NB4 (cell line): ENCODE results near the gene ECE1.

ENCODE experiments used
- DNase-seq: peaks from one replicate; pipeline ENCODE4 v3.0.0; 2010; ENCODE audit warnings: low read depth
- H3K4me3 ChIP-seq: one replicate; pipeline ENCODE4 v1.5.1; 2011; ENCODE audit warnings: mild to moderate bottlenecking, low read depth, low read length, moderate library complexity
- CTCF ChIP-seq: IDR thresholded peaks from one replicate; pipeline ENCODE4 v1.5.1; 2012; ENCODE audit warnings: low read depth, low read length
- MAX ChIP-seq: IDR thresholded peaks from 2 replicates; pipeline ENCODE4 v1.6.1; 2011; ENCODE audit warnings: low read depth, low read length
- MYC ChIP-seq: IDR thresholded peaks from 2 replicates; pipeline ENCODE4 v1.6.1; 2011; ENCODE audit warnings: low read depth, low read length
- POLR2A ChIP-seq: IDR thresholded peaks from 2 replicates; pipeline ENCODE4 v1.6.1; 2011; ENCODE audit warnings: mild to moderate bottlenecking; ENCODE audit not compliant: insufficient read length; ENCODE audit errors: extremely low read depth

Gene ECE1

GRCh38 chr1:21289700-21290545 lies at the start of gene ECE1:
TSS of gene ECE1 (minus strand) at chr1:21290463. CDS start at chr1:21290414, 49 bp downstream.
- TF ChIP-seq POLR2A (no peak), MYC (no peak), MAX (no peak), CTCF (no peak)
- no peak within 1 kb of the TSS for H3K4me3 ChIP-seq
- DNase-seq, result peak; percentile 40

- H3K4me3 ChIP-seq, result no peak overlapping the region
- TF ChIP-seq MYC (no peak), CTCF (no peak), MAX (no peak), POLR2A (no peak)
- DNase-seq, result no peak
Observed at GRCh38 chr1:21339356-21340229, 49.3 kb upstream of the ECE1 start.

- H3K4me3 ChIP-seq, result no peak overlapping the region
Observed at GRCh38 chr1:21338573-21339355, 48.5 kb upstream of the ECE1 start.

GRCh38 chr1:21337928-21338572 lies 47.8 kb upstream of the ECE1 start:
- H3K4me3 ChIP-seq, result no peak overlapping the region
- TF ChIP-seq CTCF, result no peak
- peak; percentile 44 for DNase-seq

More at GRCh38 chr1:21338573-21339355, 48.5 kb upstream of the ECE1 start:
- TF ChIP-seq POLR2A (no peak), MYC (no peak), CTCF (no peak), MAX (no peak)
- DNase-seq, result no peak

- no peak overlapping the region for H3K4me3 ChIP-seq
- TF ChIP-seq MAX (no peak), CTCF (no peak), POLR2A (no peak), MYC (no peak)
- no peak for DNase-seq
Observed at GRCh38 chr1:21337454-21337927, 47.2 kb upstream of the ECE1 start.
